Measurements from ENCODE around the gene OLA1.

Gene OLA1

GRCh38 chr2:174072069-174072468 is 176.3 kb downstream of the OLA1 start:
- TF ChIP-seq POLR2AphosphoS5 (IDR thresholded peaks at IDR 0.05; ENCODE audit: low read depth, low read length), result no peak
- TF ChIP-seq FOXP2 (optimal IDR thresholded peaks at IDR 0.05; ENCODE audit: borderline replicate concordance, extremely low read depth, extremely low read length, insufficient read depth), result no peak
- TF ChIP-seq, protein P1, sequence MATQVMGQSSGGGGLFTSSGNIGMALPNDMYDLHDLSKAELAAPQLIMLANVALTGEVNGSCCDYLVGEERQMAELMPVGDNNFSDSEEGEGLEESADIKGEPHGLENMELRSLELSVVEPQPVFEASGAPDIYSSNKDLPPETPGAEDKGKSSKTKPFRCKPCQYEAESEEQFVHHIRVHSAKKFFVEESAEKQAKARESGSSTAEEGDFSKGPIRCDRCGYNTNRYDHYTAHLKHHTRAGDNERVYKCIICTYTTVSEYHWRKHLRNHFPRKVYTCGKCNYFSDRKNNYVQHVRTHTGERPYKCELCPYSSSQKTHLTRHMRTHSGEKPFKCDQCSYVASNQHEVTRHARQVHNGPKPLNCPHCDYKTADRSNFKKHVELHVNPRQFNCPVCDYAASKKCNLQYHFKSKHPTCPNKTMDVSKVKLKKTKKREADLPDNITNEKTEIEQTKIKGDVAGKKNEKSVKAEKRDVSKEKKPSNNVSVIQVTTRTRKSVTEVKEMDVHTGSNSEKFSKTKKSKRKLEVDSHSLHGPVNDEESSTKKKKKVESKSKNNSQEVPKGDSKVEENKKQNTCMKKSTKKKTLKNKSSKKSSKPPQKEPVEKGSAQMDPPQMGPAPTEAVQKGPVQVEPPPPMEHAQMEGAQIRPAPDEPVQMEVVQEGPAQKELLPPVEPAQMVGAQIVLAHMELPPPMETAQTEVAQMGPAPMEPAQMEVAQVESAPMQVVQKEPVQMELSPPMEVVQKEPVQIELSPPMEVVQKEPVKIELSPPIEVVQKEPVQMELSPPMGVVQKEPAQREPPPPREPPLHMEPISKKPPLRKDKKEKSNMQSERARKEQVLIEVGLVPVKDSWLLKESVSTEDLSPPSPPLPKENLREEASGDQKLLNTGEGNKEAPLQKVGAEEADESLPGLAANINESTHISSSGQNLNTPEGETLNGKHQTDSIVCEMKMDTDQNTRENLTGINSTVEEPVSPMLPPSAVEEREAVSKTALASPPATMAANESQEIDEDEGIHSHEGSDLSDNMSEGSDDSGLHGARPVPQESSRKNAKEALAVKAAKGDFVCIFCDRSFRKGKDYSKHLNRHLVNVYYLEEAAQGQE (IDR thresholded peaks at IDR 0.05; ENCODE audit: insufficient read depth in 1 of 2, low read depth in 2 of 2, low read length in 2 of 2), result no peak
- no peak for TF ChIP-seq SIN3A (IDR thresholded peaks at IDR 0.05; ENCODE audit: borderline replicate concordance, insufficient read depth, low read length)
- no peak for TF ChIP-seq TAF1 (IDR thresholded peaks at IDR 0.05; ENCODE audit: borderline replicate concordance, insufficient read depth, low read length)

- TF ChIP-seq, protein P1 (IDR thresholded peaks at IDR 0.05; ENCODE audit: insufficient read depth in 1 of 2, low read depth in 2 of 2, low read length in 2 of 2), result no peak
- TF ChIP-seq SIN3A (IDR thresholded peaks at IDR 0.05; ENCODE audit: borderline replicate concordance, insufficient read depth, low read length) (no peak), TAF1 (IDR thresholded peaks at IDR 0.05; ENCODE audit: borderline replicate concordance, insufficient read depth, low read length) (no peak), FOXP2 (optimal IDR thresholded peaks at IDR 0.05; ENCODE audit: borderline replicate concordance, extremely low read depth, extremely low read length, insufficient read depth) (no peak), POLR2AphosphoS5 (IDR thresholded peaks at IDR 0.05; ENCODE audit: low read depth, low read length) (no peak)
Observed at GRCh38 chr2:174071321-174071720, 177.0 kb downstream of the OLA1 start.

- TF ChIP-seq, protein P1 (IDR thresholded peaks at IDR 0.05; ENCODE audit: insufficient read depth in 1 of 2, low read depth in 2 of 2, low read length in 2 of 2), result no peak
- no peak for TF ChIP-seq FOXP2 (optimal IDR thresholded peaks at IDR 0.05; ENCODE audit: borderline replicate concordance, extremely low read depth, extremely low read length, insufficient read depth)
- TF ChIP-seq POLR2AphosphoS5 (IDR thresholded peaks at IDR 0.05; ENCODE audit: low read depth, low read length), result no peak
- TF ChIP-seq SIN3A (IDR thresholded peaks at IDR 0.05; ENCODE audit: borderline replicate concordance, insufficient read depth, low read length), result no peak
- TF ChIP-seq TAF1 (IDR thresholded peaks at IDR 0.05; ENCODE audit: borderline replicate concordance, insufficient read depth, low read length), result no peak
Observed at GRCh38 chr2:174070281-174070680, 178.1 kb downstream of the OLA1 start.

DNA sequence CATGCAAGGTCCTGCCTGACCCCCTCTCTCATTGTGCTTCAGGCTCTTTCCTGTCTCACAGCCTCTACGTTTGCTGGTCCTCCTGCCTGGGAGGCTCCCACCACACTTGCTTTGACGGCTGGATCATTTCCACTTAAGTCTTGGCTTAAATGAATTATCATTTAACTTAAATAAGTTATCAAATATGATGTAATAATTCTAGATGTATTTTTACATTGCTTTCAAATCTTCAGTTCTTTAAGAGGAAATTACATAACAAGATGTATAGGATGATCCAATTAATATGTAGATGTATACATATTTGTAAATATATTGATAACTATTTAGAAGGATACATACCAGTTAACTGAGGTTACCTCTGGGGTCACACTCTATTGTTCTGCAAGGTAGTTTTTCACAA is 180.5 kb downstream of the OLA1 start:
- TF ChIP-seq, protein P1 (IDR thresholded peaks at IDR 0.05; ENCODE audit: insufficient read depth in 1 of 2, low read depth in 2 of 2, low read length in 2 of 2), result no peak
- no peak for TF ChIP-seq FOXP2 (optimal IDR thresholded peaks at IDR 0.05; ENCODE audit: borderline replicate concordance, extremely low read depth, extremely low read length, insufficient read depth)
- TF ChIP-seq SIN3A (IDR thresholded peaks at IDR 0.05; ENCODE audit: borderline replicate concordance, insufficient read depth, low read length), result no peak
- TF ChIP-seq POLR2AphosphoS5 (IDR thresholded peaks at IDR 0.05; ENCODE audit: low read depth, low read length), result no peak
- TF ChIP-seq TAF1 (IDR thresholded peaks at IDR 0.05; ENCODE audit: borderline replicate concordance, insufficient read depth, low read length), result no peak

DNA sequence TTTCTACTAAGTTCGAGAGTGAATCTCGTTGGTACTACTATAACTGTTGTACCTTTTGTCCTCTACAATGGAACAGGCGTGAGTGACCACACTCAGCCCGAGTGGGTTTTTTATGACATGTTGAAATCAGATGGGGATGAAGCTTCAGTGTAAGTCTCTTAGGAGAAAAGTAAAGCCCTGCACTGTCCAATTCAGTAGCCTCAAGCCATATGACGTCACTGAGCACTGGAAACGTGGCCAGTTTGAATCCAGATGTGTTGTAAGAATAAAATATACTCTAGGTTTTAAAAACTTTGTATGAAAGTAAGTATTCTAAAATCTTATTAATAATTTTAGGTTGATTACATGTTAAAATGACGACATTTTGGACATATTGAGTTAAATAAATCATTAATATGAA is 181.5 kb downstream of the OLA1 start:
- TF ChIP-seq FOXP2 (optimal IDR thresholded peaks at IDR 0.05; ENCODE audit: borderline replicate concordance, extremely low read depth, extremely low read length, insufficient read depth), result no peak
- TF ChIP-seq, protein P1 (IDR thresholded peaks at IDR 0.05; ENCODE audit: insufficient read depth in 1 of 2, low read depth in 2 of 2, low read length in 2 of 2), result no peak
- TF ChIP-seq TAF1 (IDR thresholded peaks at IDR 0.05; ENCODE audit: borderline replicate concordance, insufficient read depth, low read length), result no peak
- TF ChIP-seq SIN3A (IDR thresholded peaks at IDR 0.05; ENCODE audit: borderline replicate concordance, insufficient read depth, low read length), result no peak
- TF ChIP-seq POLR2AphosphoS5 (IDR thresholded peaks at IDR 0.05; ENCODE audit: low read depth, low read length), result no peak

All from PFSK-1 (cell line).